H9 (cell line): ENCODE measurements around the gene DMPK. TPM values are rescaled to one million over a fixed set of nuclear protein-coding genes. Genes with fewer than 3 reads are reported as not detected.

Experiments
- DNase-seq: peaks from one replicate; pipeline ENCODE4 v3.0.0-alpha.2; 2017
- H2AFZ ChIP-seq: one replicate; pipeline ENCODE4 v1.6.1; 2013; ENCODE audit warnings: mild to moderate bottlenecking, low read length, control low read depth, moderate library complexity
- H2AK5ac ChIP-seq: 2 replicates; pipeline ENCODE4 v1.6.1; 2013; ENCODE audit warnings: low read length, control low read depth, mixed read lengths; ENCODE audit not compliant: insufficient read length
- H2BK120ac ChIP-seq: one replicate; pipeline ENCODE4 v1.6.1; 2013; ENCODE audit warnings: low read depth, mild to moderate bottlenecking, low read length, control low read depth, inconsistent platforms; ENCODE audit not compliant: poor library complexity, severe bottlenecking
- H2BK12ac ChIP-seq: 2 replicates; pipeline ENCODE4 v1.6.1; 2013; ENCODE audit warnings: low read length, control low read depth, mixed read lengths, low read depth; ENCODE audit not compliant: insufficient read length
- H2BK15ac ChIP-seq: 2 replicates; pipeline ENCODE4 v1.6.1; 2013; ENCODE audit warnings: low read depth, low read length, control low read depth
- H2BK20ac ChIP-seq: one replicate; pipeline ENCODE4 v1.6.1; 2013; ENCODE audit warnings: low read depth, mild to moderate bottlenecking, low read length, control low read depth, inconsistent platforms; ENCODE audit not compliant: poor library complexity, severe bottlenecking
- H2BK5ac ChIP-seq: 2 replicates; pipeline ENCODE4 v1.6.1; 2013; ENCODE audit warnings: low read length, control low read depth, mixed read lengths; ENCODE audit not compliant: insufficient read length
- H3K14ac ChIP-seq: 2 replicates; pipeline ENCODE4 v1.6.1; 2013; ENCODE audit warnings: low read length, control low read depth; ENCODE audit not compliant: insufficient read depth
- H3K18ac ChIP-seq: 2 replicates; pipeline ENCODE4 v1.6.1; 2013; ENCODE audit warnings: low read depth, mild to moderate bottlenecking, mixed read lengths, low read length, control low read depth; ENCODE audit not compliant: insufficient read length
- H3K23ac ChIP-seq: 2 replicates; pipeline ENCODE4 v1.6.1; 2013; ENCODE audit warnings: low read length, control low read depth, mixed read lengths, low read depth; ENCODE audit not compliant: insufficient read length
- H3K23me2 ChIP-seq: 2 replicates; pipeline ENCODE4 v1.6.1; 2013; ENCODE audit warnings: low read depth, mild to moderate bottlenecking, mixed read lengths, low read length, control low read depth; ENCODE audit not compliant: insufficient read length, poor library complexity, severe bottlenecking
- H3K27ac ChIP-seq: 2 replicates; pipeline ENCODE4 v1.5.1; 2013; ENCODE audit warnings: low read length, control low read depth, mixed read lengths, low read depth; ENCODE audit not compliant: insufficient read length
- H3K27me3 ChIP-seq: 2 replicates; pipeline ENCODE4 v1.6.1; 2013; ENCODE audit warnings: low read length, control low read depth, inconsistent platforms; ENCODE audit not compliant: insufficient read depth
- H3K4ac ChIP-seq: 2 replicates; pipeline ENCODE4 v1.6.1; 2013; ENCODE audit warnings: low read depth, mild to moderate bottlenecking, control low read depth, inconsistent platforms, low read length, moderate library complexity
- H3K4me1 ChIP-seq: 2 replicates; pipeline ENCODE4 v1.6.1; 2013; ENCODE audit warnings: low read length, control low read depth, inconsistent platforms; ENCODE audit not compliant: insufficient read depth
- H3K4me2 ChIP-seq: 2 replicates; pipeline ENCODE4 v1.6.1; 2013; ENCODE audit warnings: low read length, control low read depth, mixed read lengths; ENCODE audit not compliant: insufficient read length, insufficient read depth
- H3K56ac ChIP-seq: 2 replicates; pipeline ENCODE4 v1.6.1; 2013; ENCODE audit warnings: low read depth, mild to moderate bottlenecking, mixed read lengths, low read length, control low read depth; ENCODE audit not compliant: insufficient read length
- H3K79me1 ChIP-seq: 2 replicates; pipeline ENCODE4 v1.6.1; 2013; ENCODE audit warnings: low read depth, mild to moderate bottlenecking, moderate library complexity, low read length, control low read depth, inconsistent platforms; ENCODE audit not compliant: insufficient read depth, poor library complexity, severe bottlenecking
- H3K79me2 ChIP-seq: 2 replicates; pipeline ENCODE4 v1.6.1; 2013; ENCODE audit warnings: low read length, control low read depth, inconsistent platforms; ENCODE audit not compliant: insufficient read depth
- H3K9ac ChIP-seq: 2 replicates; pipeline ENCODE4 v1.6.1; 2013; ENCODE audit warnings: low read length, control low read depth, mixed read lengths; ENCODE audit not compliant: insufficient read length; ENCODE audit errors: extremely low read depth
- H3K9me3 ChIP-seq: one replicate; pipeline ENCODE4 v1.6.1; 2013; ENCODE audit warnings: low read depth, low read length, inconsistent platforms; ENCODE audit not compliant: control insufficient read depth
- H3T11ph ChIP-seq: one replicate; pipeline ENCODE4 v1.6.1; 2013; ENCODE audit warnings: mild to moderate bottlenecking, low read length, control low read depth, inconsistent platforms
- H4K20me1 ChIP-seq: one replicate; pipeline ENCODE4 v1.6.1; 2013; ENCODE audit not compliant: control insufficient read depth, insufficient read length, insufficient read depth
- H4K5ac ChIP-seq: 2 replicates; pipeline ENCODE4 v1.6.1; 2013; ENCODE audit warnings: low read depth, mild to moderate bottlenecking, mixed read lengths, low read length, control low read depth; ENCODE audit not compliant: insufficient read length
- H4K8ac ChIP-seq: replicated peaks from 2 replicates; pipeline ENCODE4 v1.6.1; 2013; ENCODE audit warnings: low read length, control low read depth, mixed read lengths, low read depth; ENCODE audit not compliant: insufficient read length
- H4K91ac ChIP-seq: 2 replicates; pipeline ENCODE4 v1.6.1; 2013; ENCODE audit warnings: low read depth, mild to moderate bottlenecking, moderate library complexity, mixed read lengths, low read length, control low read depth; ENCODE audit not compliant: insufficient read length
- H3K27ac Mint-ChIP-seq, 3 experiments: 2 replicates in 2 of 3; 3 replicates in 1 of 3; pipeline ENCODE4 v1.8.0; 2020 to 2021; ENCODE audit warnings: mixed read lengths in 3 of 3, mild to moderate bottlenecking in 1 of 3, moderate library complexity in 1 of 3
- H3K27me3 Mint-ChIP-seq: 2 replicates; pipeline ENCODE4 v1.8.0; 2021; ENCODE audit warnings: low read depth, mild to moderate bottlenecking, moderate library complexity, mixed read lengths
- H3K36me3 Mint-ChIP-seq, 3 experiments: 2 replicates in 2 of 3; 3 replicates in 1 of 3; pipeline ENCODE4 v1.8.0; 2020 to 2021; ENCODE audit warnings: low read depth in 3 of 3, mixed read lengths in 3 of 3; ENCODE audit not compliant: insufficient read depth in 1 of 3
- H3K4me1 Mint-ChIP-seq, 2 experiments: 2 replicates each; pipeline ENCODE4 v1.8.0; 2020; ENCODE audit warnings: mixed read lengths in 2 of 2
- H3K4me3 Mint-ChIP-seq, 2 experiments: 2 replicates in 1 of 2; 3 replicates in 1 of 2; pipeline ENCODE4 v1.8.0; 2020 to 2021; ENCODE audit warnings: mild to moderate bottlenecking in 2 of 2, mixed read lengths in 2 of 2, moderate library complexity in 1 of 2
- H3K9me3 Mint-ChIP-seq, 2 experiments: 2 replicates in 1 of 2; 3 replicates in 1 of 2; pipeline ENCODE4 v1.8.0; 2020; ENCODE audit warnings: mild to moderate bottlenecking in 2 of 2, mixed read lengths in 2 of 2, moderate library complexity in 1 of 2
- WGBS: extraction: QIAGEN DNeasy Blood & Tissue Kit; methylation state at CpG from one replicate; pipeline ENCODE4 v1.1.7; 2013; ENCODE audit warnings: missing lambda C conversion rate, low lambda C conversion rate, mixed read lengths; ENCODE audit not compliant: insufficient read length; ENCODE audit errors: extremely low coverage; 5-methylcytosine and 5-hydroxymethylcytosine counted together
- total RNA-seq: library from RNA; stranded (reverse); gene quantifications from 2 replicates; pipeline ENCODE4 v1.2.1, GENCODE V29; 2021
- TF ChIP-seq, protein P1 (sequence below): fragments of 200-600 bp; sonication (generic); conservative IDR thresholded peaks from 3 replicates; pipeline ENCODE4 v1.8.0; 2021; ENCODE audit warnings: antibody characterized with exemption, mild to moderate bottlenecking

DMPK gene
- total RNA-seq, 1 experiment from 2014 or later = 67.4 TPM

DNA sequence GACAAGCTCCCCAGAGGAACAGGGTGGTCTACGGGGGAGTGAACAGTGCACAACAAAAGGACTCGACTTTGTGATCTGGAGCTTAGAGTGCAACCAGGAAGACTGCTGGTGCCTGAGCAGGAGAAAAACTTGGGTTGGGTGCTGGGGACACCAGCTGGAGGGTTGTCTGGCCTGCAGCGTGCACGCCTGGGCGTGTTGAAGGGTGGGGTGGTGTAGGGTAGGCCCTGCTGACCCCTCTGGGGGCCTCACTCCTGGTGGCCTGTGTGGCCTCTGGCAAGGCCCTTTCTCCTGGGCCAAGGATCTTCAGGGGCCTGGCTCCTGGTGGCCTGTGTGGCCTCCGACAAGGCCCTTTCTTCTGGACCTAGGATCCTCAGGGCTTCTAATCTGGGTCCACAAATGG is 37.5 kb upstream of the DMPK start:
- Mint-ChIP-seq H3K4me1 (peaks cover 18 to 29% of the 10 kb centered on the region in 2 experiments), H3K9me3 (no peaks in the 10 kb centered on the region), H3K4me3 (no peak overlapping the region; a peak in 1 of 5 replicates), H3K36me3 (peaks cover 23 to 54% (median 53%) of the 10 kb centered on the region in 3 experiments), H3K27ac (peak overlapping the region in 2 of 3 experiments; percentile 40 to 70; a peak in 2 of 7 replicates), H3K27me3 (no peaks in the 10 kb centered on the region; the same call in 1 of the 2 replicates)
- H3K79me1 ChIP-seq = no peaks in the 10 kb centered on the region
- H3T11ph ChIP-seq = no peak overlapping the region
- H3K4me1 ChIP-seq = 0 out of 2 replicates have a peak, but pooled peaks cover 1% of the 10 kb centered on the region
- H3K4ac ChIP-seq = no peak overlapping the region
- no peak overlapping the region for H3K18ac ChIP-seq
- no peak overlapping the region for H2BK5ac ChIP-seq
- H3K14ac ChIP-seq = no peak overlapping the region
- H4K8ac ChIP-seq = no peak overlapping the region
- no peak for DNase-seq
- H3K23me2 ChIP-seq = peaks cover 11% of the 10 kb centered on the region
- TF ChIP-seq, protein P1, sequence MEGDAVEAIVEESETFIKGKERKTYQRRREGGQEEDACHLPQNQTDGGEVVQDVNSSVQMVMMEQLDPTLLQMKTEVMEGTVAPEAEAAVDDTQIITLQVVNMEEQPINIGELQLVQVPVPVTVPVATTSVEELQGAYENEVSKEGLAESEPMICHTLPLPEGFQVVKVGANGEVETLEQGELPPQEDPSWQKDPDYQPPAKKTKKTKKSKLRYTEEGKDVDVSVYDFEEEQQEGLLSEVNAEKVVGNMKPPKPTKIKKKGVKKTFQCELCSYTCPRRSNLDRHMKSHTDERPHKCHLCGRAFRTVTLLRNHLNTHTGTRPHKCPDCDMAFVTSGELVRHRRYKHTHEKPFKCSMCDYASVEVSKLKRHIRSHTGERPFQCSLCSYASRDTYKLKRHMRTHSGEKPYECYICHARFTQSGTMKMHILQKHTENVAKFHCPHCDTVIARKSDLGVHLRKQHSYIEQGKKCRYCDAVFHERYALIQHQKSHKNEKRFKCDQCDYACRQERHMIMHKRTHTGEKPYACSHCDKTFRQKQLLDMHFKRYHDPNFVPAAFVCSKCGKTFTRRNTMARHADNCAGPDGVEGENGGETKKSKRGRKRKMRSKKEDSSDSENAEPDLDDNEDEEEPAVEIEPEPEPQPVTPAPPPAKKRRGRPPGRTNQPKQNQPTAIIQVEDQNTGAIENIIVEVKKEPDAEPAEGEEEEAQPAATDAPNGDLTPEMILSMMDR = no peak
- H2BK120ac ChIP-seq = no peak overlapping the region
- H2AK5ac ChIP-seq = no peak overlapping the region
- no peak overlapping the region for H3K9ac ChIP-seq
- no peak overlapping the region for H3K4me2 ChIP-seq
- no peak overlapping the region for H2BK20ac ChIP-seq
- H4K91ac ChIP-seq = no peak overlapping the region
- H3K23ac ChIP-seq = no peak overlapping the region
- H4K5ac ChIP-seq = no peak overlapping the region
- H3K79me2 ChIP-seq = no peaks in the 10 kb centered on the region
- no CpG with 5 or more reads among the region's 6 CpGs for WGBS
- H3K27me3 ChIP-seq = no peaks in the 10 kb centered on the region
- H4K20me1 ChIP-seq = no peaks in the 10 kb centered on the region
- H2BK15ac ChIP-seq = no peak overlapping the region
- H3K9me3 ChIP-seq = no peaks in the 10 kb centered on the region
- no peak overlapping the region for H3K56ac ChIP-seq
- no peak overlapping the region for H2BK12ac ChIP-seq
- no peak overlapping the region for H3K27ac ChIP-seq
- H2AFZ ChIP-seq = no peak overlapping the region
